Esophagus squamous epithelium (tissue), 5 donors: ENCODE results near the gene SMIM22. TPM values are rescaled to one million over a fixed set of nuclear protein-coding genes. Genes with fewer than 3 reads are reported as not detected.

ENCODE experiments used
- DNase-seq: peaks from one replicate; lab custom pipeline; 2025; lab: John Stamatoyannopoulos, UW
- H3K27ac ChIP-seq, 4 donors: fragments of 200-600 bp; sonication (generic); one replicate each; pipeline ENCODE4 v1.5.1; 2016 to 2019; ENCODE audit warnings: mild to moderate bottlenecking in 1 of 4
- H3K27me3 ChIP-seq, 4 donors: fragments of 200-600 bp; sonication (generic); 1 replicate in 3 of 4; 2 replicates in 1 of 4; pipeline versions ENCODE4 v1.5.1 to v1.6.0; 2017 to 2021; ENCODE audit warnings: antibody characterized with exemption in 1 of 4
- H3K36me3 ChIP-seq, 3 donors: fragments of 200-600 bp; sonication (generic); one replicate each; pipeline ENCODE4 v1.5.1; 2016 to 2019
- H3K4me1 ChIP-seq, 3 donors: fragments of 200-600 bp; sonication (generic); one replicate each; pipeline ENCODE4 v1.5.1; 2017 to 2019
- H3K4me3 ChIP-seq, 4 donors: fragments of 200-600 bp; sonication (generic); 1 replicate in 3 of 4; 2 replicates in 1 of 4; pipeline ENCODE4 v1.5.1; 2016 to 2019; ENCODE audit warnings: mild to moderate bottlenecking in 2 of 4, moderate library complexity in 1 of 4
- H3K9me3 ChIP-seq, 3 donors: fragments of 200-600 bp; sonication (generic); one replicate each; pipeline ENCODE4 v1.5.1; 2016 to 2019
- CTCF ChIP-seq, 6 experiments: fragments of 450-650 bp in 4 of 6; fragments of 200-600 bp in 2 of 6; sonication (generic) in 2 of 6; IDR thresholded peaks; one replicate each; pipeline ENCODE4 v1.5.1; 2016 to 2019; ENCODE audit warnings: antibody characterized with exemption in 6 of 6, mild to moderate bottlenecking in 4 of 6, moderate library complexity in 4 of 6
- POLR2A ChIP-seq, 4 donors: fragments of 450-650 bp; IDR thresholded peaks; one replicate each; pipeline ENCODE4 v1.6.1; 2017; ENCODE audit warnings: antibody characterized with exemption in 4 of 4, mild to moderate bottlenecking in 4 of 4, moderate library complexity in 3 of 4
- WGBS, 2 donors: methylation state at CpG; one replicate each; pipeline ENCODE4 v1.1.5; 2018; 5-methylcytosine and 5-hydroxymethylcytosine counted together
- intact Hi-C: fragments of 100-400 bp; cut with DNase I; formaldehyde crosslinking; loops from one replicate; pipeline ENCODE4 v1.15.0; 2022
- total RNA-seq, 4 donors: library from RNA; depleted of rRNA; stranded (reverse); fragments of >200 nt; gene quantifications; one replicate each; pipeline ENCODE4 v1.1.0, GENCODE V29; 2016
- donor health status: DM: yes; HTN: yes; CAD: no.

The SMIM22 gene
- total RNA-seq, 4 donors from 2014 or later = 4.8 to 10.2 (median 5.2) TPM; not detected in 1

- Histone ChIP-seq H3K36me3 (peaks cover 9 to 100% (median 44%) of the 10 kb centered on the region in 3 donors), H3K9me3 (no peaks in the 10 kb centered on the region), H3K27ac (no peak overlapping the region), H3K4me3 (no peak overlapping the region), H3K4me1 (no peaks in the 10 kb centered on the region), H3K27me3 (no peaks in the 10 kb centered on the region)
- 84 to 87% methylated on average over 6 of the region's 6 CpGs for WGBS, 2 donors
- no peak for DNase-seq
- intact Hi-C loops = no loop called here
- TF ChIP-seq POLR2A (IDR thresholded peaks at IDR 0.05) (no peak), CTCF (IDR thresholded peaks at IDR 0.05) (no peak)
Measured at GRCh38 chr16:4832698-4833343, 37.7 kb downstream of the SMIM22 start.

- 85 to 87% methylated on average over 1 of the region's 1 CpG for WGBS, 2 donors
- Histone ChIP-seq H3K4me3 (no peak overlapping the region), H3K4me1 (no peaks in the 10 kb centered on the region), H3K27ac (no peak overlapping the region), H3K27me3 (no peaks in the 10 kb centered on the region), H3K36me3 (peaks cover 9 to 100% (median 36%) of the 10 kb centered on the region in 3 donors), H3K9me3 (no peaks in the 10 kb centered on the region)
- intact Hi-C loops = no loop called here
- TF ChIP-seq POLR2A (IDR thresholded peaks at IDR 0.05) (no peak), CTCF (IDR thresholded peaks at IDR 0.05) (no peak)
- DNase-seq = no peak
Measured at GRCh38 chr16:4833584-4833983, 38.4 kb downstream of the SMIM22 start.

- H3K9me3 ChIP-seq = no peaks in the 10 kb centered on the region
- no peaks in the 10 kb centered on the region for H3K27me3 ChIP-seq
- no peak overlapping the region for H3K4me3 ChIP-seq
- H3K36me3 ChIP-seq = peaks cover 12 to 100% (median 31%) of the 10 kb centered on the region in 3 donors
- TF ChIP-seq POLR2A (IDR thresholded peaks at IDR 0.05) (no peak), CTCF (IDR thresholded peaks at IDR 0.05) (no peak)
- H3K27ac ChIP-seq = no peak overlapping the region
- no peaks in the 10 kb centered on the region for H3K4me1 ChIP-seq
- no peak for DNase-seq
- 75 to 98% methylated on average over 2 of the region's 2 CpGs for WGBS, 2 donors
- intact Hi-C loops = no loop called here
Measured at GRCh38 chr16:4836727-4837126, 41.6 kb downstream of the SMIM22 start.

- TF ChIP-seq CTCF (IDR thresholded peaks at IDR 0.05) (no peak), POLR2A (IDR thresholded peaks at IDR 0.05) (no peak)
- Histone ChIP-seq H3K36me3 (peaks cover 20 to 100% (median 24%) of the 10 kb centered on the region in 3 donors), H3K27ac (no peak overlapping the region), H3K27me3 (no peaks in the 10 kb centered on the region), H3K4me1 (no peaks in the 10 kb centered on the region), H3K9me3 (no peaks in the 10 kb centered on the region), H3K4me3 (no peak overlapping the region)
- 83 to 86% methylated on average over 13 of the region's 13 CpGs for WGBS, 2 donors
- no peak for DNase-seq
- intact Hi-C loops = no loop called here
Measured at GRCh38 chr16:4837733-4838501, 42.7 kb downstream of the SMIM22 start.

- Histone ChIP-seq H3K36me3 (peaks cover 35 to 100% (median 38%) of the 10 kb centered on the region in 3 donors), H3K27me3 (no peaks in the 10 kb centered on the region), H3K4me3 (no peak overlapping the region), H3K4me1 (peaks cover 0 to 8% (median 0%) of the 10 kb centered on the region in 3 donors), H3K27ac (no peak overlapping the region), H3K9me3 (no peaks in the 10 kb centered on the region)
- DNase-seq = no peak
- 57 to 72% methylated on average over 5 of the region's 5 CpGs for WGBS, 2 donors
- peak in 1 of 6 experiments; percentile 19 for TF ChIP-seq CTCF (IDR thresholded peaks at IDR 0.05)
- TF ChIP-seq POLR2A (IDR thresholded peaks at IDR 0.05) = no peak
- intact Hi-C loops = no loop called here
Measured at GRCh38 chr16:4839942-4840341, 44.8 kb downstream of the SMIM22 start.
